ENCODE data around the gene SOX11. TPM values are rescaled to one million over a fixed set of nuclear protein-coding genes. Genes with fewer than 3 reads are reported as not detected.
A peak's percentile ranks its signal among the peaks of the same experiment; 100 is the strongest.

The SOX11 gene
- polyA plus RNA-seq, 3 donors, result 17.3 to 19.4 (median 18.4) TPM

DNA sequence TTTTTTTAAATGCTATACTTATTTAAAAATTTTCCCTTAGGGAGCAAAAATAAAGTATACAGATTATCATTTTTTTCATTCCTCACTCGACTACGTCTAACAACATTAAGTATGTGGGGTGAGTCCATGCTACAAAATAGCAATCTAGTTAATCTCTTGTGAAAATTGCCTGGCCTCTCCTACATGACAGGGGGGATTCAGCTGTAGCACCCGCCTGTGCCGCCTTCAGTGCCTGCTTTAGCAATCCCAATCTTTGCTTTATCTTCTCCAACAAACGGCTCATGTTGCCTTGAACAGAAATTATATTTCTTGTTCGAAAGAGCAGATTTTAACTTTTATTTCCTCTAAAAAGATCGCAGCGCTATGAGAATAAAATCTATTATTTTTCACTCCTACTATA is 2.4 kb upstream of the SOX11 start:
- DNase-seq, result no peak

DNA sequence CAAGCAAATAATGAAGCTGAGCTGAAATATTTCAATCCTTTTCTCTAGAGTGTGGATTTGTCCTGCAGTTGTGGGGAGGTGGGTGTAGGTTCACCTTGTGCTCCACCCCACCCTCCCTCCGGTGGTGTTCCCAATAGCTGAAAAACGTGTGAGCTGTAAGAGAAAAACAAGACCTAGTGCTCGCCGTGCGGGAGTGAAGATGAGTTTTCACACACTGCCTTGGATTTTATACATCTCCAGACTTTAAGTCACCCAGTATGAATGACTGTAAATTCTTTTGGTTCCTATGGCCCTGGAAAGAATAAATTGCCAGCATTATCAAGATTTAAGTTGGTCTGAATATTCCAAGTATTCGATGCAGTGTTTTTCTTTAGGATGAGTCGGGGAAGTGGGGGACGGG is 1.9 kb upstream of the SOX11 start:
- no peak for DNase-seq

DNA sequence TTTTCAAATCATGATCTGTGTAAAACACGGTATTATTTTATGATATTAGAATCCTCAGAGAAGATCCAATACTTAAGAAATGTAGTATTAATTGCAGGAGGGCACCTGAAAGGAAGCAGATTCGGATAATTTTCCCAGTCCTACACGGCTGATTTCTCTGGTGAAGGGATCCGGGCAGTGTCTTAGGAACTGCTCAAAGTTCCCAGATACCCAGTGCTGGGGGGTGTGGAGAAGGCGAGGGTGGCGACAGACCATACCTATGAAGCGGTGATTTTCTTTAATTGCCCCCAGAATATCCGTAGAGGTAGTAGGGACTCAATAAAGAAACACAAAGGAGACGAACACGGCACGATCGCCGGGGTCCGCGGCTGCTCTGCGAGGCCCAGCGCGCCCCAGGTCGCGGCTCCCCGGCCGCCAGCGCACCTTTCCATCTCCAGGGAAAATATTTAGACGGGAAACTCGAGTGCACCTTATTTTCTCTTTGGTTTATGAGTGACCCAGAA is 1.4 kb upstream of the SOX11 start:
- DNase-seq, result no peak

DNA sequence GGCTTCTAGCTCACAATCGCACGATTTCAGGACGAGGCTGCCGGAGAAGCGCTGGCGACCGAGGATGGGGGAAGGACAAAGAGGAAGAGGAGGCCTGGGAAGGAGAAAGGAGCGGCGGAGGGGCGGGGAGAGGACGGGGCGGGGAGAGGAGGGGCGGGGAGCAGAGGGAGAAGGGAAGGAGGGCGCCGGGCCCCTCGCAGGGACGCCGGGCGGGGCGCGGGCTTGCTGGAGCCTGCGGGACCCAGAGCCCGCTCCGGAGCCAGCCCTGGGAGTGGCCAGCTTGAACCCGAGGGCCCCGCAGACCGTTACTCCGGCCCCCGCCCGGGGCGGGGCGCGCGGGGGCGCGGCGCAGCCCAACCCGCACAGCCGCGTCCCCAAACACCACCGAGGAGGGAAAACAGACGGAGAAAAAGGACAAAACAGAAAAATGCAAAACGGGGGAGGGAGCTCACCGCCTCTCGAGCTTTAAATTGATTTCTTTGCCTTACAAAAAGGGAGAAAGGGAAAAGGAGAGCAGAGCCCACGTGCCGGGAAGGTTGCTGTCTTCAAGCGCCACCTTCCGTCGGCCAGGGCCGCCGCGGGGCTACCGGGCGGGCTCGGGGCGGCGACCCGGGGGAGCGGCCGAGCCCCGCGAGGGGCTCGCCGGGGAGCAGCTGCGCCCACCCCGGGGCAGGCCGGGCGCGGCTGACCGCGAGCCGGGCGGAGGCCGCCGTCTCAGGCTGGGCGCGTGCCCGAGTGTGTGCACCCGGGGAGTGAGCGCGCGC is 781 bp upstream of the SOX11 start:
- peak; percentile 86 for DNase-seq

DNA sequence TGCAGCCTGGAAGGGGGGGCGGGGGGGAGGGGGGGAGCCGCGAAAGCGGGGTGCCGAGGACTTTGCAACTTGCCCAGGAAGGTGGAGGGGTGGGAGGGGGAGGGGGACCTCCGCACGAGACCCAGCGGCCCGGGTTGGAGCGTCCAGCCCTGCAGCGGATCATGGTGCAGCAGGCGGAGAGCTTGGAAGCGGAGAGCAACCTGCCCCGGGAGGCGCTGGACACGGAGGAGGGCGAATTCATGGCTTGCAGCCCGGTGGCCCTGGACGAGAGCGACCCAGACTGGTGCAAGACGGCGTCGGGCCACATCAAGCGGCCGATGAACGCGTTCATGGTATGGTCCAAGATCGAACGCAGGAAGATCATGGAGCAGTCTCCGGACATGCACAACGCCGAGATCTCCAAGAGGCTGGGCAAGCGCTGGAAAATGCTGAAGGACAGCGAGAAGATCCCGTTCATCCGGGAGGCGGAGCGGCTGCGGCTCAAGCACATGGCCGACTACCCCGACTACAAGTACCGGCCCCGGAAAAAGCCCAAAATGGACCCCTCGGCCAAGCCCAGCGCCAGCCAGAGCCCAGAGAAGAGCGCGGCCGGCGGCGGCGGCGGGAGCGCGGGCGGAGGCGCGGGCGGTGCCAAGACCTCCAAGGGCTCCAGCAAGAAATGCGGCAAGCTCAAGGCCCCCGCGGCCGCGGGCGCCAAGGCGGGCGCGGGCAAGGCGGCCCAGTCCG is 540 bp downstream of the SOX11 start:
- DNase-seq, result peak; percentile 53

DNA sequence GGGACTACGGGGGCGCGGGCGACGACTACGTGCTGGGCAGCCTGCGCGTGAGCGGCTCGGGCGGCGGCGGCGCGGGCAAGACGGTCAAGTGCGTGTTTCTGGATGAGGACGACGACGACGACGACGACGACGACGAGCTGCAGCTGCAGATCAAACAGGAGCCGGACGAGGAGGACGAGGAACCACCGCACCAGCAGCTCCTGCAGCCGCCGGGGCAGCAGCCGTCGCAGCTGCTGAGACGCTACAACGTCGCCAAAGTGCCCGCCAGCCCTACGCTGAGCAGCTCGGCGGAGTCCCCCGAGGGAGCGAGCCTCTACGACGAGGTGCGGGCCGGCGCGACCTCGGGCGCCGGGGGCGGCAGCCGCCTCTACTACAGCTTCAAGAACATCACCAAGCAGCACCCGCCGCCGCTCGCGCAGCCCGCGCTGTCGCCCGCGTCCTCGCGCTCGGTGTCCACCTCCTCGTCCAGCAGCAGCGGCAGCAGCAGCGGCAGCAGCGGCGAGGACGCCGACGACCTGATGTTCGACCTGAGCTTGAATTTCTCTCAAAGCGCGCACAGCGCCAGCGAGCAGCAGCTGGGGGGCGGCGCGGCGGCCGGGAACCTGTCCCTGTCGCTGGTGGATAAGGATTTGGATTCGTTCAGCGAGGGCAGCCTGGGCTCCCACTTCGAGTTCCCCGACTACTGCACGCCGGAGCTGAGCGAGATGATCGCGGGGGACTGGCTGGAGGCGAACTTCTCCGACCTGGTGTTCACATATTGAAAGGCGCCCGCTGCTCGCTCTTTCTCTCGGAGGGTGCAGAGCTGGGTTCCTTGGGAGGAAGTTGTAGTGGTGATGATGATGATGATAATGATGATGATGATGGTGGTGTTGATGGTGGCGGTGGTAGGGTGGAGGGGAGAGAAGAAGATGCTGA is 1.4 kb downstream of the SOX11 start:
- DNase-seq, result peak; percentile 37

DNA sequence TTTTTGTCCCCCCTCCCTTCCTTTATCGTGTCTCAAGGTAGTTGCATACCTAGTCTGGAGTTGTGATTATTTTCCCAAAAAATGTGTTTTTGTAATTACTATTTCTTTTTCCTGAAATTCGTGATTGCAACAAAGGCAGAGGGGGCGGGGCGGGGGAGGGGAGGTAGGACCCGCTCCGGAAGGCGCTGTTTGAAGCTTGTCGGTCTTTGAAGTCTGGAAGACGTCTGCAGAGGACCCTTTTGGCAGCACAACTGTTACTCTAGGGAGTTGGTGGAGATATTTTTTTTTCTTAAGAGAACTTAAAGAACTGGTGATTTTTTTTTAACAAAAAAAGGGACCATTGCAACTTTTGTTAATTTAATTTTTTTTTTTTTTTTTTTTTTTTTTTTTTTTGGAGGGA is 2.1 kb downstream of the SOX11 start:
- DNase-seq, result peak; percentile 60

DNA sequence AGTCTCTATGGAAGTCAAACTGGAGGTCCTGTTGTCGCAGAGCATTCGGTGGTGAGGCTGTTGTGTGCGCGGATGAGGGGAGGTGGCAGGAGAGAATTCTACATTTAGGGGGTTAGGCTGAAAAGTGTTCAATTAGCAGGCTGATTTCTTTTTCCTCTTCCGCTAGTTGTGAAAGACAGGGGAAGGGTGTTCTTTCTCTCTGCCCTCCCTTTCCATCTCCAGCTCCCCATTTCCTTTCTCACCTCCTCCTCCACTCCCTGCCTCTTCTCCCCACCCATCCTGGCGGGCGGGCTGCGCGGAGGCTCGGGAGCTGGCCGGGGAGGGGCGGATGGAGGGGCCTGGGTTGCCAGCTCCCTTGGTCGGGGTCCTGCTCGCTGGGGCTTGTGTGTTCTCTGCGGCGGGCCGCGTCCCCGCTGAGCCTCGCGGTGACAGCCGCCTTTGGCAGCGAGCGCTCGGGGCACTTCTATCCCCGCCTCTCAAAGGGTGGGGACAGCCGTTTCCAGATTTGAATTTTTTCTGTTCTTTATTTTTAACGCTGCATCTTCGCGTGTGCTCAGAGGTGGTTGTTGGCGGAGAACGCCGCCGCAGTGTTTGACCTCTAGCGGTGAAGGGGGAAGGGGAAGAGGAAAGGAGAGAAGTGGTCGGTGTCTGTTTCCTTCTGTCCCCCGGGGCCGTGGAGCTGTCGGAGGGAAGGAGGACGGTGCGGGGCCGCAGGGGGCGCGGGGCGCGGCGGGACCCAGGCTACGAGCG is 3.6 kb downstream of the SOX11 start:
- DNase-seq, result peak; percentile 39

DNA sequence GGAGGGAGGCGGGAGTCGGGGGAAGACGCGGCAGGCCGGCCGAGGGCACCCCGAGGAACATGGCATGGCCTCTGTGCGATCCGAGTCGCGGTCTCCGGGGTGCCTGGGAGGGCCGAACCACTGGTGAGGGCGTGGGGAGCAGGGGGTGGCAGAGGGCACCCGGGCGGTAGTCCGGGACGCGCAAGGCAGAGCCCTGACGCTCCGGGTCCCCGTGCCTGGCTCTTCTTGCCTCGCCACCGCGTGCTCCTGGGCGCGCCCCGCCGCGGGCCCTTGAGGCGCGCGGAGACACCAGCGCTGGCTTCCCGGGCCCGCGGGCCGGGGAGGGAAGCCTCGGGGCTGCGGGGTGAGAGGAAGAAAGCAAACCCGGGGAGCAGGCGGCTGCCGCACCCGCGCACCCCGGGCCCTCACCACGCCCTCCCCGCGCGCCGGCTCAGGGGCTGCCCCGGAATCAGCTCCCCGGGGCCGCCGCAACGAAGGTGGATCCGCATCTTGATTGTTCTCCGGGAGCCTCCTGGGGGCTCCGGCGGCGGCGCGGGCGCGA is 4.3 kb downstream of the SOX11 start:
- no peak for DNase-seq

DNA sequence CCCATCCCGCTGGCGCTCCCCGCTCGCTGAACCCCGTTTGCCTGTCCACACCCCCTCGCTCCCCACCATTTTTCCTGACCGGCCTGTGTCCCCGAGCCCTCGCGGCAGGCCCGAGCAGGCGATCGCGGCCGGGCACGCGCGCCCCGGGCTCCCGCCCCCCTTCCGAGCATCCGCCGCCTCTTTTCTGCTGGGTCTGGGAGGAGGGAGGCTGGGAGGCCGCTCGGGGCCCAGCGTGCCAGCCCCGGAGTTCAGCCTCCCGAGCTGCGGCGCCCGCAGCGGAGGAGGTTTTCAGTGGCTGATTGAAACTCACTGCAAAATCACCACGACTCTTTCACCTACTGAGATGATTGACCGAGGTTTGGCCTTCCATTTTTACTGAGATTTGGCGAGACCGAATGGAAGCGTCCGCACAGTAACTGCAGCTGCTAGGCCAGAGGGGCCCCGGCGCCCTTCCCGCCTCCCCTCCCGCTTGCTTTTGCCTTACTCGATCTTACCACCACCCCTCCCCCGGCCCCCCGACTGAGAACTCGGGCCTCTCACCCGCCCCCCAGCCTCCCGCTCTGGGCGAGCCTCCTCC is 4.8 kb downstream of the SOX11 start:
- peak; percentile 67 for DNase-seq

DNA sequence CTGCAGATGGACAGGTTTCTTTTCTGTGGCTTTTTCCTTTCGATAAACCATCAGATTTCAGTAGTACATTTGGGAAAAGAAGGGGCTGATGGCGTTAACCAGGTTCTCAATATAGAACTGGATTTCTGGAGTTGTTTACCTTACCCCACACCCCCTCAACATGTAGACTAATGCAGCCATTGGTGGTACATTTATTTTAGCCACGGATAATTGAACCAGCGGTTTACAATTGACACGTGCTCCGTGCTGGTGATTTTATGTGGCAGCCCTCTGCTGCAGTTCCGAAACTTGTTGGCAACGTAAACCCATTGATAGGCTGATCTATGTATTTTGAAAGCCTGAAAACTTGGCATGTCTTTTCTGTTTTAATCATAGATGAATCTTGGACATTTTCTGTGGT is 5.4 kb downstream of the SOX11 start:
- no peak for DNase-seq

DNA sequence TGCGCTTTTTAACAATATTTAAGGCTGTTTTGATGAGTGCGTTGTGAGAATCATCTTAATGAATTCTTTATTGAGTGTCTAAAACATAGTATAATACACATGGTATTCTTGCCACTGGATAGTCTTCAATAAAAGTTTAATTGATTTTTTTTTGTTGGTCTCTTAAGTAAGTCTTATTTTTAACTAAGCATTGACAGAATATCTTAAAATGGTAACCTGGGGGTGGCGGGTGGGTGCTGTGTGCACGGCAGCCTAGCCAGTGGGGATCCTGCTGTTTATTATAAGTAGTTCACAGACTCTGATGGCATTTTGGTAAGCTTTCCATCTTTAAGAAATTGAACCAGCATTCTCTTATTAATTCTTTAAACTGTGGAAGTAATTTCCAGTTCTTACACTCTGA is 6.0 kb downstream of the SOX11 start:
- no peak for DNase-seq

DNA sequence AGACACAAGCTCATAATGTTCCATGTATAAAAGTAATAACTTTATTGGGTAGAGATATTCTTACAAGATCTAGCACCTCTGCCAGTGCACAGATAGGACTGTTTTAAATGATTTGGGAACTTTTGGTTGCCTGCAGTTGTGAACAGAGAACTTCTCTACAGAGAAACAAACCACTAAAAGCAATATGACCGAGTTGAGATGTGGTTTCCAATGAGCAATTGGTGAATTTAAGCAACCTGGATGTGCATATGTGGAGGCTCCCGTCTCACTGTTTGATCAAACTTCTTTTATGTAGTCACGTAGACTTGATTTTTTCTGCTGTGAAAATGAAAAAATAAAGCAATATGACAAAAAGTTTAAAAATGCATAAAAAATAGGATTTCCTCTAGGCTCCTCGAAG is 7.8 kb downstream of the SOX11 start:
- DNase-seq, result no peak

DNA sequence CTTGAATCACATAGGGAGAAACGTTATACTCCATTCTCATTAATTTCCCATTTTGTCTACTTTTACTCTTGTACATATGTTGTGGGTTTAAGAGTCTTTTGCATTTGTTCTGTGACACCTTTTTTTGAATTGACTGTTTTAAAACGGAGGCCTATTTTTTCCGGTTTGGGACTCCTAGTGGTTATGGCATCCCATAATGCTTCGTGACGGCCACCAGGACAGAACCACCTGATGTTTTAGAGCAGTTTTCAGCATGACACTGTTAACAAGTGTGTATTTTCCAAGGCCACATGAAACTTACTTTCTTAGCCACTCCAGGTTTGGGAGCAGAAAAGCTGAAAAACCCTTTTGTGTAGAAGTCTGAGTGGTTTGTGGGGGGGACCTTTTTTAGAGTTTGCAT is 8.4 kb downstream of the SOX11 start:
- no peak for DNase-seq

DNA sequence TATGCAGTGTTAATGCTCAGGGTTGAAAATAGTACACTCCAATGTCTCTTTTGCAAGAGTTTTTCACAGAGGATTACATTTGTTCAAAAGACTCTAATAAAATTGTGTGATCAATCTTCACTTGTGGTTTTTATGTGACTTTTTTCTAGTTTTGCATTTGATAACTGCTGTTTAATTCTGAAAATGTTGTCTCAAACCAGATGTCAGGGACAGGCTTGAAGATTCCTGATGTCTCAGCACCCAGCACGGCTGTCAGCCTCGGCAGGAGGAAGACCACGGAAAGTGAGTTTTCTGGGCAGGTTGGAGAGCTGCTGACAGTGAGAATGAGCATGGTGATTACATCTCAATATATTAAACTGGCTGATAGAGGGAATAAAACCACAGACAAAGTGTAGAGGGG is 9.1 kb downstream of the SOX11 start:
- DNase-seq, result no peak

DNA sequence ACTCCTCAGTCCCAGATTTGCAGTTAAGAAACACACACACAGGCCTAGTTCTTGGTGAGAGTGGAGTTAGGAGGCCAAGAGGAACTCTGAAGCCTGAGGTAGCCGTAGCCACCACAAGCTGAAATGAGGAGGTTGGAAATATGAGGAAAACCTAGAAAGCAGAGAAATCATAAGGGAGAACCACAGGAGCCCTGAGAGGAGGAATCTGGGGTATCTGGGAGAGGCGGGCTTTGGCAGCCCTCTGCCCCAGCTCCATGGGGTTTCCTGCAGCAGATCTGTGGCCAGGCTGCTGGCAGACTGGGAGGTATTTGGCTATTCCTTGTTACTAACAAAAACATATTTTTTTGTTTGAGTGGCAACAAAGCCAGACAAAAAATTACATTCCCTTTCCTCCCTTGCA is 11.0 kb downstream of the SOX11 start:
- DNase-seq, result no peak

DNA sequence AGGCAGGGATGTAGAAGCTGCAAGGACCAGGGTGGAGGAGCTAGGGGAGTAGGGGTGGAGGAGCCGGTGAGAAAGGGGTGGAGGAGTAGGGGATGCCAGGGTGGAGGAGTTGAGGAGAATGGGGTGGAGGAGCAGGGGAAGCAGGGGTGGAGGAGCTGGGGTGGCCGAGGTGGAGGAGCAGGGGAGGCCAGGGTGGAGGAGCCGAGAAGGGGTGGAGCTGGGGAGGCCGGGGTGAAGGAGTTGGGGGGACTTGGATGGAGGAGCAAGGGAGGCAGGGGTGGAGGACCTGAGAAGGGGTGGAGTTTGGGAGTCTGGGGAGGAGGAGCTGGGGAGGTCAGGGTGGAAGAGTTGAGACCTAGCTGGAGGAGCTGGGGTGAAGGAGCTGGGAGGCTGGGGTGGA is 13.3 kb downstream of the SOX11 start:
- DNase-seq, result no peak

DNA sequence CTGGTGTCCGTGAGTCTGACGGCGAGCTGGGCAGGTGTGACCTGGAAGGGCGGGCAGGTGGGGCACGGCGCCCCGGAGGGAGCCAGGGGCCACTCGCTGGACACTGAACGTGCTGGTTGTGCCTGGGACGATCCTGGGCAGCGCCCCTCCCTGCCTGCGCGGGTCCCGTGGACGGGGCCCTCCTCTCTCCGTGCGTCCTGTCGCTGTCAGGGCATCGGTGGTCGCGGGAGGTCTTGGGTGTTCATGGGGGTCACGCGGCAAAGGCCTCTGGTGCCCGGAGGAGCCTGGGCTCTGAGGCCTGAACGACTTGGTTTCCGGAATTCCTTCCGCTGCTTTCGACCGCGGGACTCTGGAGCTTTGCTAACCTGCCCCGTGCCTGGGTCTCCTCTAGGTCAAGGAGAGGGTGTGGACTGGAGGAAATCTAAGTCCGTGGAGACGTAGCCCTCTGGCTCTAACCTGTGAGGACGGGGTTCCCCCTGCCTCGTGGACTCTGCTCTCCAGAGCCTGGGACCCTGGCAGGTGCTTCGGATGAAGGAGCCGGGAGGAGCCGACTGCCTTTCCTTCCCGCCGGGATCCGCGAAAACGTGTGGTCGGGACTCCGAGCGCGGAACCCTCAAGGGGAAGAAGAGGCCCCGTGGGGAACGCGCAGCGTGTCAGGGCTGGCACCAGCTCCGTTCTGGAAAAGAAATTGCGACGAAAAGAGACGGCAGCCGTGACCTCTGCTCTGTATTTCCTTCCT is 14.7 kb downstream of the SOX11 start:
- DNase-seq, result no peak

DNA sequence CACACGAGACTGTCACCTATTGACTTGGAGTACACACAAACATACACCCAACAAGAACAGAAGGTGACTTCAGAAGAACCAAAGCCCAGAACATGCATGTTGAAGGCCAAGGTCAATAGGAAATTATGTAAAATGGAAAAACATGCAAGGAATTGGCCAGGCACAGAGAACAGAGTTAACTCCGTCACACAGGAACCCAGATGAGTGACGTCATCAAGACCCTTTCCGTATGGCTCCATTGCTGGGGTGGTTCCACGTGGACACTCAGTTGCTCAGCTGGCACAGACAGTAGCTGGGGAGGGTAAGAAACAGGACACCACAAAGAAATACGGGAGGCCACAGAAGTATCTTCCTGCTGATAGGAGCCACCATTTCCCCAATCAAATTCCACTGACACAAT is 18.4 kb downstream of the SOX11 start:
- no peak for DNase-seq

DNA sequence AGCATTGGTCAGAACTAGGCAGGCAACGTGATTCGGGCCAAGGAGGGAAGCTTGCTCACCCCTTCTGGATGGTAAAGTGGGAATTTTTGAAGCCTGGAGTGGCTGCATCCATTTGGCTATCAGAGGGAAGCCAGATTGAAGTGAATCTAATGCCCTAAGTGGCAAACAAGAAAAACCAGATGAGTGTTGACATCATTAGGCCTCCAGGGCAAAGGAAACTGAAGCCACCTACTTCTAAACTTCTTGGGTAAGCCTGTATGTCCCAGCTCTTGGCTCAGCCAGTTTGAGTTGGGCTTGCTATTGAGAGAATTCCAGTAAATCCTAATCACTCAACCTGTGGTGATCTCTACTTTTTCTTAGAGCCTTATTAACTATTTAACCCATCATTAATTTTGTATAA is 20.9 kb downstream of the SOX11 start:
- no peak for DNase-seq

All from renal pelvis (tissue), 4 donors.